ENCODE results near the gene PLCG1. TPM values are rescaled to one million over a fixed set of nuclear protein-coding genes. Genes with fewer than 3 reads are reported as not detected.

Gene PLCG1
- total RNA-seq, 1 donor from 2014 or later: 120 TPM

- Histone ChIP-seq H3K4me1 (no peaks in the 10 kb centered on the region), H3K36me3 (no peaks in the 10 kb centered on the region), H3K9me3 (no peaks in the 10 kb centered on the region), H3K4me3 (no peak overlapping the region), H3K27me3 (no peaks in the 10 kb centered on the region), H3K27ac (no peak overlapping the region)
- intact Hi-C loops (cut with DNase I): no loop called here
- no peak for TF ChIP-seq CTCF (IDR thresholded peaks at IDR 0.05)
- no peak for ATAC-seq
- no peak for DNase-seq
Measured at GRCh38 chr20:41192575-41192974, 55.2 kb downstream of the PLCG1 start.

- Histone ChIP-seq H3K4me1 (no peaks in the 10 kb centered on the region), H3K27ac (no peak overlapping the region), H3K27me3 (no peaks in the 10 kb centered on the region), H3K9me3 (no peaks in the 10 kb centered on the region), H3K36me3 (no peaks in the 10 kb centered on the region), H3K4me3 (no peak overlapping the region)
- no peak for ATAC-seq
- no peak for TF ChIP-seq CTCF (IDR thresholded peaks at IDR 0.05)
- no peak for DNase-seq
- intact Hi-C loops (cut with DNase I): no loop called here
Measured at GRCh38 chr20:41196653-41197225, 59.4 kb downstream of the PLCG1 start.

GRCh38 chr20:41198443-41198842 is 61.1 kb downstream of the PLCG1 start:
- no peak for DNase-seq
- no peak for ATAC-seq
- no peaks in the 10 kb centered on the region for H3K4me1 ChIP-seq
- H3K27me3 ChIP-seq: no peaks in the 10 kb centered on the region
- peaks cover 5% of the 10 kb centered on the region for H3K36me3 ChIP-seq
- H3K27ac ChIP-seq: no peak overlapping the region
- no peak for TF ChIP-seq CTCF (IDR thresholded peaks at IDR 0.05)
- H3K4me3 ChIP-seq: no peak overlapping the region
- no peaks in the 10 kb centered on the region for H3K9me3 ChIP-seq
- intact Hi-C loops (cut with DNase I): no loop called here

GRCh38 chr20:41200446-41201202 is 63.3 kb downstream of the PLCG1 start:
- no peak for TF ChIP-seq CTCF (IDR thresholded peaks at IDR 0.05)
- Histone ChIP-seq H3K4me1 (no peaks in the 10 kb centered on the region), H3K4me3 (no peak overlapping the region), H3K27me3 (no peaks in the 10 kb centered on the region), H3K27ac (no peak overlapping the region), H3K36me3 (peaks cover 14% of the 10 kb centered on the region), H3K9me3 (no peaks in the 10 kb centered on the region)
- no peak for ATAC-seq
- no peak for DNase-seq
- intact Hi-C loops (cut with DNase I): no loop called here

- no peaks in the 10 kb centered on the region for H3K4me1 ChIP-seq
- no peaks in the 10 kb centered on the region for H3K27me3 ChIP-seq
- no peak overlapping the region for H3K4me3 ChIP-seq
- no peaks in the 10 kb centered on the region for H3K9me3 ChIP-seq
- ATAC-seq: no peak
- no peak for TF ChIP-seq CTCF (IDR thresholded peaks at IDR 0.05)
- intact Hi-C loops (cut with DNase I): no loop called here
- H3K27ac ChIP-seq: no peak overlapping the region
- DNase-seq: no peak
- peaks cover 14% of the 10 kb centered on the region for H3K36me3 ChIP-seq
Measured at GRCh38 chr20:41201760-41202159, 64.4 kb downstream of the PLCG1 start.

Measured in upper lobe of right lung (tissue), 1 donor.